RPMI8226 (cell line): ENCODE results near the gene MAN1A2.
A peak's percentile ranks its signal among the peaks of the same experiment; 100 is the strongest.

Experiments used
- DNase-seq: peaks from one replicate; pipeline ENCODE4 v3.0.0-alpha.2; 2015

MAN1A2 gene

DNA sequence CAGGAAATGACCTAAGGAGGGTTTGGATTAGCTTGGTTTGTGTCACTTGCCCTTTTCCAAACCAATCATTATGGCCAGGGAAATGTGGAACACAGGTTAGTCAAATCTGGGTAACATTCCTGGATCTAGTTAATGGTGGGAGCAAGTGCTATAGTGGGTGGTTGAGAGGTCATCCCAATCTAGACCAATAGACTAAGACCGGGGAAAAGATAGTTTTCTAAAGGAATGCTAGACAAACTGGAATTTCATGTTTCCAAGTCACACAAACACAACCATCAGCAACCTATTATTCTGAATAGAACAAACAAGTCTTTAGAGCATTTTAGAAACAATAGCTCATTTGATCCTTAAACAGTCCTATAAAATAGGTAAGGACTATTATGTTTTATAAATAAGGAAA lies 4.3 kb upstream of the MAN1A2 start:
- no peak for DNase-seq

DNA sequence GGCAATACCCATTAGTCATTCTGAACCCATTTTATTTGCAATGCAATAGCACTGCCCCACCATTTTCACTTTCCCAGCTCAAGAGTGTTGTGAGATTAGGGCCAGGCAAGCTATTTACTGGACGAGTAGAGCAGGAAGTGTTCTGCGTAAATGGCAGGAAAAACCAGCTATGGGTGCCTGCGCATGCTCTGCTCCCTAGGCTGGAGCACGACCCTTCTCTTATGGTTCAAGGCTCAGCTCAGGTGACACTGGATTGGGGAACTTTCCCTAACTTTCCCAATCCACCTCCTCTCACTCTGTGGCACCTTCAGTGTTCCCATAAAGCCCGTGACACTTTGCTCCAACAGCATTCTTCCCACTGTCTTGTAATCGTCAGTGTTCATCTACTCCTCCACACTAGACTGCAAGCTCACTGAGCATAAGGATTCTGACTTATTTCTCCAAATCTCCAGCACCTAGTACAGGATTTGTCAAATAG lies 3.6 kb upstream of the MAN1A2 start:
- no peak for DNase-seq

DNA sequence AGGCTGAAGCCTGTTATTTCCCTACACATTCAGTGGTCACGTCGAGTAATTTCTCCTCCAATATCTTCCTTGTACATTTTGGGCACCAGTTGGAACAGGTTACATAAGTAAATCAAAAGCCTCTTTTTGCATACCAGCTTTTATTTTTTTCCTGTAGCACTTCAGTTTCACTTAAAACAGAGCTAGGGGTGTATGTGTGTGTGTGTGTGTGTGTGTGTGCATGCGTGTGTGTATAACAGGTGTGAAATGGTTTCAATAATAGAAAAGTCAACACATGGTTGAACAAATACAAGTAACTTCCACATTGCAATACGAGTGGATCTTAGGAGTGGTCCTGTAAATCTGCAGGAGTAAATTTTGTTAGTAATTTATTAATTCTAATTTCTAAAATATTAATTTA lies 3.0 kb upstream of the MAN1A2 start:
- DNase-seq: no peak

DNA sequence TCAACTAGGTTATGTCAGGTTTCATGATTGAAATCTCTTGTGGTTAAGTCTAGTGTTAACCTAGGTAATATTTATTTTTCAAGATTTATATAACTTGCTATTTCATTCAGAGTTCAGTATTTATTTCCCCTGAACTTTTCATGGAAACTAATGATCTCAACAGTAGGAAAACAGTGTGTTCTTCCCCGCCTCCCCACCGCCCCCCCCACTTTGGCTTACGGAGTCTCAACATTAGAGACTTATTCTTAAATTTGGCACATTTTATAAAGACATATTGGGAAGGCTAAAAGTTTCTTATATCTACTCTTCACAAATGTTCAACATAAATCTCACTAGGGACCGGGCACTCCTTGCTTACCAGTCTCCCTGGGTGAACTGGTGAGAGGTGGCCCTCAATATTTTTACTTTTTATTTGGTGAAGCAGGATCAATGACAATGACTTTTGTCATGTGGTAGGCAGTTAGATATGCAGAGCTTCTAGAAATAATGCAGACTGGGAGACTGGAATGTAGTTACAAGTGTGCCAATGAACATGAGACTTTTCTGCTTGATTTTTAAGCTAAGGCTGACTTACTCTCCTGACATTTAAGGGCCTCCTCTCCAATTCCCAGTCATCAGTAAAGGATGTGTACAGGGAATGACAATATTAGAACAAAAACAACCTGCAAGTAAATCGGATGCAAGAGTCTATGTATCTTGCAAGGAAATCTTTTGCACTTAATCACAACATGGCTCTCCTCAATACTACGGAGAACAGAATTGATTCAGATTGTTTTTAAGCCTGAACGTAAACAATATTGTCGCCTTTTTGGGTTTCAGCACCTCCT lies 1.7 kb upstream of the MAN1A2 start:
- DNase-seq: no peak

- peak; percentile 82 for DNase-seq
Observed at GRCh38 chr1:117366177-117367045, 838 bp upstream of the MAN1A2 start.

DNA sequence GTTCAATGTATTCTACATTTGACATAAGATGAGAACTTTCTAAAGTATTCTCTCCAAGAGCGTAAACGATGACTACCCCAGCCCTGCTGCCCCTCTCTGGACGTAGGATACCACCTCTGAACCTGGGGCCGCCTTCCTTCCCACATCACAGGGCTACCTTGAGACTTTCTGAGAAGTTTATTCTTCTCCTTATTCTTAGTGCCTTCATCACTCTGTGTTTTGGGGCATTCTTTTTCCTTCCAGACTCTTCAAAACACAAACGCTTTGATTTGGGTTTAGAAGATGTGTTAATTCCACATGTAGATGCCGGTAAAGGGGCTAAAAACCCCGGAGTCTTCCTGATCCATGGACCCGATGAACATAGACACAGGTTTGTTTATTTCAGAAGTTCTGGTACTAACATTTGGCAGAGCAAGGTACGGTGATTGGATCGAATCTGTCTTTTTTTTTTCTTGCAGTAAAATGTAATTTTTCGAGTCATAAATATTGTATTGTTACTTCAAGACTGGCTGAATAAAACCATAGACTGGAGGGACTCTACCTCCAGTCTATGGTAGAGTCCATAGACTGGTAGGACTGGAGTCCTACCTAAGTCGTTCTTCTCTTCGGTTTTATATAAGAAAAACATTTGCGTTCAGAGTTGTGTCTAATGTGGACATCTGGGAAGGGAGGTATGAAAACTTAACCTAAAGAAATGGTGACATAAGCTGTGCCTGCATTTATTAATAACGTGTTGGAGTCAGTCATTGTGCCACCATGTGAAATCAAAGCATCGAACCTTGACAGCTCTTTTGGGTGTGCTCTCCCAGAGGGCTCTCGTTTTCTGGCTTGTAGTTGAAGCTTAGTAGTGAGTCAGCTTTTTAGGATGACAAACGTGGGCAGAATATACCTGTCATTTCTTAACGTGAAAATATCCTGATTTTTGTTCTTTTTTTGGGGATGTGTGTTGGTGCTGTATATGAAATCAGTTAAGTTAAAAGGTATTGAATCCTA lies 1.2 kb downstream of the MAN1A2 start:
- DNase-seq: peak; percentile 65

DNA sequence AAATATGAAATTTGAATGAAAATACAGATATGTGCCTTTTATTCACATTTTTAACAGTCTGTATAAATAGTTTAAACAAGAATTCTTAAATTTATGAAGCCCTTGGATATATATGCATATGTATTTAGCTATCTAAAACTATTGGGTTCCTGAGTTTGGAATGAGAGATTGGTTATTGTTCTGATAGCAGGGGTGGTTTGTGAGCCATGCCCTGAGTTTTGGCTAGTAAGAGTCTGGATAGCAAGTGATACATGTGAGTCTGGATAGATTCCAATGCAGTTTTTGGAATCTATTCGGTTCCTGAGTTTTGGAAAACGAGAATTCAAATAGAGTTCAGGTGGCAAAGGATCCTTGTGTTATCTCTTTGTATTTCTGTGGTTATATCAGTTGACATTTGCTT lies 2.8 kb downstream of the MAN1A2 start:
- DNase-seq: peak; percentile 8

DNA sequence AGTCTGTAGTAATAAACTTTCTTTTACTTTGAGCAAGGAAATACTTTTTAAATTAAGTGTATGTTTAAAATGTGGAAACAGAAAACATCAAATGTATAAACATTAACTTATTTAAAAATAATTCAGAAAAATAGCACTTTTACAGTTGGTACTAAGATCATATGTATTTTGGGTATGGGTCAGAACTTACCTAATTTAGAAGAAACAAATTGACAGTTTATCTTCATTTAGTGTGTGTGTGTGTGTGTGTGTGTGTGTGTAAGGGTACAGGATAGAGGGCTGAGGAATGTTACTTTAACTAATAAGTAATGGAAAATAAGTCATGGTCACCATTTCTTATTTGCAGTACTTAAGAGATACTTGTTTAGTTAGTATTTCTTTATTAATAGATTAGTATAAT lies 3.3 kb downstream of the MAN1A2 start:
- DNase-seq: no peak

DNA sequence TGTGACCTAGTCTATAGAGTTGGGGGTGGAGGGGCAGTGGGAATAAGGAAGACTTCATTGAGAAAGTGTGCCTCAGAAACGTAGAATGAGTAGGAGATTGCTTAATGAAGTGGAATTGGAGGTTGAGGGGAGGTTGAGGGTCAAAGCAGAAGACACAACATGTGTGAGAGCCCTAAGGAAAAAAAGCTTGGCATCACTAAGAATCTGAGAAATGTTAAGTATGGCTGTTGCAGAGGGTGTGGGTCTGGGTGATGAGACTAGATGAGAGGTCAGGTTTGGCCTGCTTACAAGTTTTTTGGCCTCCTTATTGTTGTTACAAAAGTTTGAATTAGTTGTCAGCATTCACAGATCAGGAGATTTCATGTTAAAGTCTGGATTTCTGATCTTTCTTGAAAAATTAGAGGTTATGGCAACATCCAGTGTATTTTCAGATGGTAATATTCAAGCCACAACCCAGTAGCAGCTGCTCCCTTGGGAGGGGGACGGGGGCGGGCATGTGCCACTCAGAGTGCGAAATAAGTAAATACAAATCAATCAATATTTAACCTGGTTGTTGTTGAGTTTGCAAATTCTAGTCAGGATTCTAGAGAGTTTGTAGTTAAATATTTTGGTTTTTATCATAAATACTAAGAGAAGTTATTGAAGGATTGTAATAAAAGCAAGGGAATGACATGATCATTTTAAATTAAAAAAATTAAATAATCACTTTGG lies 4.3 kb downstream of the MAN1A2 start:
- DNase-seq: no peak

DNA sequence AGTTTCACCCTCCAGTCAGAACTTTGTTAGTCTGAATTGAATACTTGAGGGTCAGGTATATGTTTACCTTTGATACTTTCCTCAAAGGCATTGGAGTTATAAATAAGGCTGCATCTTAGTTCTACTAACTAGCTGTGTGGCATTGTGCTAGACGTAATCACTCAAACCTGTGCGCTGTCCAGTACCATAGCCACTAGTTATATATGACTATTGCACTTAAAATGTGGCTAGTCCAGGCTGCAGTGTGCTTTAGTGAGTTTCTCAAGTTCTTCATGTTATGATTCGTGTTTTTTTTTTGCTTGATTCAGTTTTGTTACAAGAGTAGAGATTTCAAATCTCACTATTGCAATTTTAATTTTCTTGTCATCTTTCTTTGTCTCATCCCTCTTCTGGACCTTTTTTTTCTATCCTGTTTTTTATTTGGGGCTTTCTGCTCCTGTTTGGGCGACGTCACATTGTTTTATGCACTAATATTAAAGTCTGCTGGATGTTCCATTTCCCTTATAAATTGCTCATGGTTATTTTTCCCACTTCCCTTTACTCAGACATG lies 5.7 kb downstream of the MAN1A2 start:
- DNase-seq: no peak

DNA sequence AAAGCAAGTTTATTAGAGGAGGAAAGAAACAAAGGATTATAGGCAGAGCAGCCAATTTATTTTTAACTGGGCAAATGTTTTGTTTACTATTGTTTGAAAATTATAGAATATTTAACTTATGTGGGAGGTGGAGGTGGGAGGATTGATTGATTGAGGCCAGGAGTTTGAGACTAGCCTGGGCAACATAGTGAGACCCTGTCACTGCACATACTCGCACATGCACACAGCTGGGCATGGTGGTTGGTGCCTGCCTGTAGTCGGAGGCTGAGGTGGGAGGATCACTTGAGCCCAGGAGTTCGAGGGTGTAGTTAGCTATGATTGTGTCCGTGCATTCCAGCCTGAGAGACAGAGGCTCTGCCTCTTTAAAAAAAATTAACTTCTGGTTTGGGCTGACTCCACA lies 6.7 kb downstream of the MAN1A2 start:
- no peak for DNase-seq

DNA sequence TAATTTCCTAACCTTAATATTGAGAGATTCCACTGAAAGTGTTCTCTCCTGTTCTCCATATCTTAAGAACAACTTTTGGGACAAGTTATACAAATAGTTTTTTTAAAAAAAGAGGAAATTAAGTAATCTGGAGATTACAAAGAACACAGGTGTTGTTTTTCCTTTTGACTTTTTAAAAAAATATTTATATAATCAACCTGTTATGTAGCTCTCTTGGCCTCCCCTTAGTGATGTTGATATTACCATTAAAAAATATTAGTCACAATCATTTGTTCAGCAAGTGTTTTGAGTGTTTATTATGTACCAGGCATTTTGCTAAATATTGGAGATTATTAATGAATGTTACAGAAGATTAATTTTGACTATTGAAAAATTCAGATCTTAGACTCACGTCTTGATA lies 8.1 kb downstream of the MAN1A2 start:
- no peak for DNase-seq

- no peak for DNase-seq
Observed at GRCh38 chr1:117387060-117387633, 19.9 kb downstream of the MAN1A2 start.

DNA sequence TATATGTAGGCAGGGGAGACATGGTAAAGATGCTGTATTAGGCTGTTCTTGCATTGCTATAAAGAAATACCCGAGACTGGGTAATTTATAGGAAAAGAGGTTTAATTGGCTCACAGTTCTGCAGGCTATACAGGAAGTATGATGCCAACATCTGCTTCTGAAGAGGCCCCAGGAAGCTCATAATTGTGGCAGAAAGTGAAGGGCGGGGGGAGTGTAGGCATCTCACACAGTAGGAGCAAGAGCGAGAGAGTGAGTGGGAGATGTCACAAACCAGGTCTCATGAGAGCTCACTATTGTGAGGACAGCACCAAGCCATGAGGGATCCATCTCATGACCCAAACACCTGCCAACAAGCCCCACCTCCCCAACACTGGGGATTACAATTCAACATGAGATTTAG lies 21.1 kb downstream of the MAN1A2 start:
- DNase-seq: no peak

- no peak for DNase-seq
Observed at GRCh38 chr1:117389284-117389683, 22.0 kb downstream of the MAN1A2 start.

DNA sequence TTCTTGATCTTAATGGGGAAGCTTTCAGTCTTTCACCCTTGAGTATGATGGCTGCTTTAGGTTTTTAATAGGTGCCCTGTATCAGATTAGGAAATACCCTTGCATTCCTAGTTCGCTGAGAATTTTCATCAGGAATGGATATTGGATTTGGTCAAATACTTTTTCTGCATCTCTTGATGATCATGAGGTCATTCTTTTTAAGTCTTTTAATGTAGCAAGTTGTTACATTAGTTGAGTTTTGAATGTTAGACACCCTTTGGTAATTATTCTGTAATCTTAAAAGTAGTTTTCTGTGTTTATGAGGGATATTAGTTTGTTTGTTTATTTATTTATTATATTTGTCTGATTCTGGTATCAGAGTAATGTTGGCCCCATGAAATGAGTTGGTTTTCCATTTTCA lies 22.5 kb downstream of the MAN1A2 start:
- no peak for DNase-seq

GRCh38 chr1:117392771-117393170 lies 25.5 kb downstream of the MAN1A2 start:
- DNase-seq: no peak

- DNase-seq: no peak
Observed at GRCh38 chr1:117396074-117396473, 28.8 kb downstream of the MAN1A2 start.

- no peak for DNase-seq
Observed at GRCh38 chr1:117396636-117397035, 29.4 kb downstream of the MAN1A2 start.

DNA sequence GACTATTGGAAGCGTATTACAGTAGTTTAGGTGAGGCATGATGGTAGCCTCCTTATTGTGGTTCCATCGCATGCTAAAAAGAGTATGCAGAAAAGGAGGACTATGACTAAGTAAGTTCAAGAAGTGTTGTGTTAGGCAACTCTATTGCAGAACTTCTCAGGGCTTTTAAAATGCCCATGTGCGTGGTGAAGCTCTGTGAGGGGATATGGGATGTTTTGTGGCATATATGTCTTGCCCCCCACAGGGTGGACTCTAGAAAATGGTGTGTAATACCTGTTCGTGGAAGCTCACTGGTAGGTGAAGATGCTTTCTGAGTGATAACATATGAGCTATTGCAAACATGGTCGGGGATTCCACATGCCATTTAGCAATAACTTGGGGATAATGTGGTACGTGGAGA lies 31.7 kb downstream of the MAN1A2 start:
- no peak for DNase-seq

- DNase-seq: no peak
Observed at GRCh38 chr1:117401761-117402160, 34.5 kb downstream of the MAN1A2 start.
